Spleen (tissue), 11 donors: ENCODE data around the gene FIZ1. TPM values are rescaled to one million over a fixed set of nuclear protein-coding genes. Genes with fewer than 3 reads are reported as not detected.

Source experiments
- DNase-seq: peaks from one replicate; pipeline ENCODE4 v3.0.0-alpha.2; 2020
- H3K27ac ChIP-seq, 8 donors: fragments of 200-600 bp; sonication (generic) in 7 of 8; 1 replicate in 4 of 8; 2 replicates in 4 of 8; pipeline versions ENCODE4 v1.5.0 to v1.8.0; 2016 to 2021; ENCODE audit warnings: inconsistent platforms in 4 of 8, mild to moderate bottlenecking in 4 of 8, moderate library complexity in 1 of 8
- H3K27me3 ChIP-seq, 7 donors: fragments of 200-600 bp; sonication (generic) in 6 of 7; replicated peaks in 1 of 7; 1 replicate in 4 of 7; 2 replicates in 3 of 7; pipeline versions ENCODE4 v1.5.0 to v1.8.0; 2016 to 2021; ENCODE audit warnings: inconsistent platforms in 3 of 7, mild to moderate bottlenecking in 1 of 7
- H3K36me3 ChIP-seq, 6 donors: fragments of 200-600 bp; sonication (generic) in 5 of 6; 1 replicate in 4 of 6; 2 replicates in 2 of 6; pipeline versions ENCODE4 v1.5.0 to v1.8.0; 2016 to 2021; ENCODE audit warnings: inconsistent platforms in 2 of 6
- H3K4me1 ChIP-seq, 6 donors: fragments of 200-600 bp; sonication (generic) in 5 of 6; 1 replicate in 3 of 6; 2 replicates in 3 of 6; pipeline versions ENCODE4 v1.5.0 to v1.8.0; 2016 to 2021; ENCODE audit warnings: inconsistent platforms in 3 of 6
- H3K4me3 ChIP-seq, 8 donors: fragments of 200-600 bp; sonication (generic) in 7 of 8; 1 replicate in 4 of 8; 2 replicates in 4 of 8; pipeline versions ENCODE4 v1.5.0 to v1.8.0; 2016 to 2021; ENCODE audit warnings: inconsistent platforms in 4 of 8, mild to moderate bottlenecking in 4 of 8, moderate library complexity in 2 of 8
- H3K9me3 ChIP-seq, 8 donors: fragments of 200-600 bp; sonication (generic) in 7 of 8; 1 replicate in 4 of 8; 2 replicates in 4 of 8; pipeline versions ENCODE4 v1.5.0 to v1.8.0; 2016 to 2021; ENCODE audit warnings: inconsistent platforms in 4 of 8
- POLR2A ChIP-seq, 3 donors: fragments of 450-650 bp; IDR thresholded peaks; one replicate each; pipeline ENCODE4 v1.5.1; 2017; ENCODE audit warnings: antibody characterized with exemption in 3 of 3, mild to moderate bottlenecking in 1 of 3
- POLR2AphosphoS5 ChIP-seq, 3 donors: sonication (generic); formaldehyde crosslinking; IDR thresholded peaks; one replicate each; pipeline ENCODE4 v1.5.1; 2017; ENCODE audit warnings: antibody characterized with exemption in 3 of 3
- WGBS, 5 donors: extraction: QIAGEN DNeasy Blood & Tissue Kit in 3 of 5; methylation state at CpG; one replicate each; pipeline versions ENCODE4 v1.1.5 to v1.1.7; 2013 to 2018; 5-methylcytosine and 5-hydroxymethylcytosine counted together
- intact Hi-C: fragments of 100-400 bp; cut with DNase I; formaldehyde crosslinking; loops from one replicate; pipeline ENCODE4 v1.15.0; 2023; ENCODE audit warnings: low total_unique reads
- polyA plus RNA-seq, 3 donors: library from polyadenylated mRNA; stranded (reverse); fragments of 200-250 nt; gene quantifications; one replicate each; pipeline ENCODE4 v1.2.1, GENCODE V29; 2013
- total RNA-seq, 7 donors: library from RNA; depleted of rRNA in 3 of 7; stranded (reverse); fragments of >200 nt in 3 of 7; fragmentation: NEBNext Ultra II Directional in 4 of 7; extraction: Animal tissue kit (Norgen Biotek cat#: 25700) in 4 of 7; gene quantifications; one replicate each; pipeline versions ENCODE4 v1.1.0 to v1.2.1, GENCODE V29; 2016 to 2021
- TF ChIP-seq, protein P1 (sequence below), 11 experiments: fragments of 200-600 bp in 7 of 11; fragments of 450-650 bp in 4 of 11; sonication (generic) in 4 of 11; IDR thresholded peaks in 8 of 11; conservative IDR thresholded peaks in 3 of 11; 1 replicate in 7 of 11; 2 replicates in 4 of 11; pipeline versions ENCODE4 v1.4.0 to v1.8.0; 2016 to 2021; ENCODE audit warnings: antibody characterized with exemption in 11 of 11, inconsistent platforms in 4 of 11, mild to moderate bottlenecking in 1 of 11
- donor health status: healthy with polysubstance abuse.
- donor health status: DM: no; HTN: no; CAD: no; lungs with moderate emphysema.
- donor health status: DM: no; HTN: no; CAD: no.
- donor health status: Bipolar disorder and iron deficiency.
- donor health status: healthy.
- donor health status: DM: no; HTN: no; CAD: no.
- donor health status: DM: yes; HTN: yes; CAD: no.

The FIZ1 gene
- total and polyA plus RNA-seq, 10 donors: 5.1 to 17.3 (median 10.9) TPM

DNA sequence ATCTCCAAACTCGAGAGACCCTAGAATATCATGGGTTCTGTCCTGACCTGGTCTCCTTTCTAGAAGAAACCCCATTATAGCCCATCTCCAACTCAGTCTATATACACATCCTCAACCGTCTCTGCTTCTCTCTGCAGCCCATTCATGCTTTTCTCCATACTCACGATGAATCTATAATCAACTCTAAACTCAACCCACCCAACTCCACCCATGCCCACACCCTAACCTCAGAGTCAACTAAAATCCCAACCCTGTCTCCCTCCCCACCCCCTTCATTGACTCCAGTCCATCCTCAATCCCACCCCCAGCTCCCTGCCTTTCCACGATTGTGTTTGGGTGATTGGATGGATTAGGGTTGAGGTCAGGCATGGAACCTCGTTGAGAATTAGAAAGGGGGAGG is 55.8 kb downstream of the FIZ1 start:
- Histone ChIP-seq H3K27ac (no peak overlapping the region), H3K4me3 (no peak overlapping the region), H3K9me3 (no peaks in the 10 kb centered on the region), H3K36me3 (no peaks in the 10 kb centered on the region), H3K4me1 (peaks cover 0 to 7% (median 0%) of the 10 kb centered on the region in 6 donors), H3K27me3 (peaks cover 0 to 60% (median 9%) of the 10 kb centered on the region in 7 donors)
- intact Hi-C loops: no loop called here
- DNase-seq: no peak
- WGBS, 5 donors: 74 to 80% (median 74%) methylated on average over 5 of the region's 5 CpGs
- TF ChIP-seq, protein P1, sequence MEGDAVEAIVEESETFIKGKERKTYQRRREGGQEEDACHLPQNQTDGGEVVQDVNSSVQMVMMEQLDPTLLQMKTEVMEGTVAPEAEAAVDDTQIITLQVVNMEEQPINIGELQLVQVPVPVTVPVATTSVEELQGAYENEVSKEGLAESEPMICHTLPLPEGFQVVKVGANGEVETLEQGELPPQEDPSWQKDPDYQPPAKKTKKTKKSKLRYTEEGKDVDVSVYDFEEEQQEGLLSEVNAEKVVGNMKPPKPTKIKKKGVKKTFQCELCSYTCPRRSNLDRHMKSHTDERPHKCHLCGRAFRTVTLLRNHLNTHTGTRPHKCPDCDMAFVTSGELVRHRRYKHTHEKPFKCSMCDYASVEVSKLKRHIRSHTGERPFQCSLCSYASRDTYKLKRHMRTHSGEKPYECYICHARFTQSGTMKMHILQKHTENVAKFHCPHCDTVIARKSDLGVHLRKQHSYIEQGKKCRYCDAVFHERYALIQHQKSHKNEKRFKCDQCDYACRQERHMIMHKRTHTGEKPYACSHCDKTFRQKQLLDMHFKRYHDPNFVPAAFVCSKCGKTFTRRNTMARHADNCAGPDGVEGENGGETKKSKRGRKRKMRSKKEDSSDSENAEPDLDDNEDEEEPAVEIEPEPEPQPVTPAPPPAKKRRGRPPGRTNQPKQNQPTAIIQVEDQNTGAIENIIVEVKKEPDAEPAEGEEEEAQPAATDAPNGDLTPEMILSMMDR (IDR thresholded peaks at IDR 0.05 in 8 of 11, conservative IDR thresholded peaks at IDR 0.05 in 3 of 11): no peak
- TF ChIP-seq POLR2A (IDR thresholded peaks at IDR 0.05): no peak
- no peak for TF ChIP-seq POLR2AphosphoS5 (IDR thresholded peaks at IDR 0.05)

DNA sequence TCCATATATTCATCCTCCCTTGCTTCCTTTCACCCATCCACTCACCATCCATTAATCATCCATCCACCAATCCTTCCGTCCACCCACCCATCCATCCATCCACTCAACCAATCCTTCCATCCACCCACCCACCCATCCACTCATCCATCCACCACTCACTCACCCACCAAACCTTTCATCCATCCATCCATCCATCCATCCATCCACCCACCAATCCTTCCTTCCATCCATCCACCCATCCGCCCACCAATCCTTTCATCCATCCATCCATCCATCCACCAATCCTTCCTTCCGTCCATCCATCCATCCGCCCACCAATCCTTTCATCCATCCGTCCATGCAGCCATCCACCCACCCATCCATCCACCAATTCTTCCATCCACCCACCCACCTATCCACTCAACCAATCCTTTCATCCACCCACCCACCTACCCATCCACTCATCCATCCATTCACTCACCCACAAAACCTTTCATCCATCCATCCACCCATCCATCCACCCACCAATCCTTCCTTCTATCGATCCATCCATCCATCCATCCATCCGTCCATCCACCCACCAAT is 56.9 kb downstream of the FIZ1 start:
- Histone ChIP-seq H3K4me1 (peaks cover 0 to 5% (median 0%) of the 10 kb centered on the region in 6 donors), H3K27ac (no peak overlapping the region), H3K4me3 (no peak overlapping the region), H3K36me3 (no peaks in the 10 kb centered on the region), H3K27me3 (peaks cover 0 to 48% (median 6%) of the 10 kb centered on the region in 7 donors), H3K9me3 (no peaks in the 10 kb centered on the region)
- intact Hi-C loops: no loop called here
- DNase-seq: no peak
- 87 to 98% (median 91%) methylated on average over 7 of the region's 7 CpGs for WGBS, 5 donors
- no peak for TF ChIP-seq POLR2AphosphoS5 (IDR thresholded peaks at IDR 0.05)
- no peak for TF ChIP-seq POLR2A (IDR thresholded peaks at IDR 0.05)
- TF ChIP-seq, protein P1 (IDR thresholded peaks at IDR 0.05 in 8 of 11, conservative IDR thresholded peaks at IDR 0.05 in 3 of 11): no peak

Other genes starting within 250 kb of the FIZ1 start
- 1 to 10 TPM in 1 of 7 donors, under 1 TPM in 4, not detected in 2; 0.30 to 1.6 (median 0.63) TPM for gene COX6B2, start 244.8 kb downstream of the FIZ1 start, total RNA-seq
- under 1 TPM in 2 of 3 donors, not detected in 1; 0.06 to 0.08 TPM for gene COX6B2, start 244.8 kb downstream of the FIZ1 start, polyA plus RNA-seq
- not detected for gene GARIN5B, start 236.3 kb downstream of the FIZ1 start, total RNA-seq
- gene GARIN5B, start 236.3 kb downstream of the FIZ1 start, polyA plus RNA-seq: not detected
- gene IL11, start 229.1 kb downstream of the FIZ1 start, total RNA-seq: under 1 TPM in 1 of 7 donors, not detected in 6; 0.23 TPM
- gene IL11, start 229.1 kb downstream of the FIZ1 start, polyA plus RNA-seq: under 1 TPM in 2 of 3 donors, not detected in 1; 0.04 to 0.06 TPM
- gene TMEM190, start 222.7 kb downstream of the FIZ1 start, total RNA-seq: not detected
- gene TMEM190, start 222.7 kb downstream of the FIZ1 start, polyA plus RNA-seq: under 1 TPM in 1 of 3 donors, not detected in 2; 0.20 TPM
- 1 to 10 TPM; 3.7 to 8.8 (median 5.0) TPM for gene TMEM238, start 215.2 kb downstream of the FIZ1 start, total RNA-seq
- gene TMEM238, start 215.2 kb downstream of the FIZ1 start, polyA plus RNA-seq: under 1 TPM in 2 of 3 donors, not detected in 1; 0.17 to 0.32 TPM
- gene RPL28, start 213.6 kb downstream of the FIZ1 start, total RNA-seq: 1,000 to 10,000 TPM in 5 of 7 donors, 100 to 1,000 TPM in 2; 581 to 2,029 (median 1,447) TPM
- 1,000 to 10,000 TPM; 3,566 to 4,833 (median 4,082) TPM for gene RPL28, start 213.6 kb downstream of the FIZ1 start, polyA plus RNA-seq
- 10 to 100 TPM; 14.4 to 40.8 (median 23.8) TPM for gene UBE2S, start 191.7 kb downstream of the FIZ1 start, total RNA-seq
- gene UBE2S, start 191.7 kb downstream of the FIZ1 start, polyA plus RNA-seq: 10 to 100 TPM in 2 of 3 donors, 1 to 10 TPM in 1; 4.9 to 18.7 (median 11.8) TPM
- gene SHISA7, start 156.2 kb downstream of the FIZ1 start, total RNA-seq: under 1 TPM in 1 of 7 donors, not detected in 6; 0.27 TPM
- gene SHISA7, start 156.2 kb downstream of the FIZ1 start, polyA plus RNA-seq: under 1 TPM in 1 of 3 donors, not detected in 2; 0.03 TPM
- gene ISOC2, start 137.9 kb downstream of the FIZ1 start, total RNA-seq: 10 to 100 TPM; 38.6 to 85.0 (median 54.5) TPM
- 10 to 100 TPM; 55.6 to 98.7 (median 64.5) TPM for gene ISOC2, start 137.9 kb downstream of the FIZ1 start, polyA plus RNA-seq
- gene C19orf85, start 134.8 kb downstream of the FIZ1 start, total RNA-seq: not detected
- gene C19orf85, start 134.8 kb downstream of the FIZ1 start, polyA plus RNA-seq: not detected
- gene ZNF628, start 122.9 kb downstream of the FIZ1 start, total RNA-seq: 10 to 100 TPM in 3 of 7 donors, 1 to 10 TPM in 4; 4.4 to 13.6 (median 9.7) TPM
- 1 to 10 TPM; 1.4 to 8.2 (median 1.7) TPM for gene ZNF628, start 122.9 kb downstream of the FIZ1 start, polyA plus RNA-seq
- gene NAT14, start 114.3 kb downstream of the FIZ1 start, total RNA-seq: 10 to 100 TPM in 1 of 7 donors, 1 to 10 TPM in 6; 1.9 to 10.3 (median 6.9) TPM
- 10 to 100 TPM; 13.8 to 17.7 (median 15.5) TPM for gene NAT14, start 114.3 kb downstream of the FIZ1 start, polyA plus RNA-seq
- 10 to 100 TPM; 11.0 to 30.6 (median 24.1) TPM for gene SSC5D, start 111.1 kb downstream of the FIZ1 start, total RNA-seq
- 1 to 10 TPM in 2 of 3 donors, under 1 TPM in 1; 0.61 to 7.4 (median 2.5) TPM for gene SSC5D, start 111.1 kb downstream of the FIZ1 start, polyA plus RNA-seq
- not detected for gene SBK2, start 62.4 kb downstream of the FIZ1 start, total RNA-seq
- gene SBK2, start 62.4 kb downstream of the FIZ1 start, polyA plus RNA-seq: not detected
- not detected for gene SBK3, start 54.0 kb downstream of the FIZ1 start, total RNA-seq
- not detected for gene SBK3, start 54.0 kb downstream of the FIZ1 start, polyA plus RNA-seq
- 10 to 100 TPM in 2 of 7 donors, 1 to 10 TPM in 4, under 1 TPM in 1; 0.72 to 10.6 (median 6.5) TPM for gene ZNF579, start 18.7 kb downstream of the FIZ1 start, total RNA-seq
- gene ZNF579, start 18.7 kb downstream of the FIZ1 start, polyA plus RNA-seq: 1 to 10 TPM; 2.8 to 6.9 (median 3.4) TPM
- gene ZNF524, start 771 bp upstream of the FIZ1 start, total RNA-seq: 10 to 100 TPM; 19.7 to 42.5 (median 23.9) TPM
- 10 to 100 TPM; 33.3 to 57.8 (median 39.2) TPM for gene ZNF524, start 771 bp upstream of the FIZ1 start, polyA plus RNA-seq
- 10 to 100 TPM; 12.2 to 23.3 (median 17.8) TPM for gene ZNF865, start 6.1 kb upstream of the FIZ1 start, total RNA-seq
- gene ZNF865, start 6.1 kb upstream of the FIZ1 start, polyA plus RNA-seq: 10 to 100 TPM in 1 of 3 donors, 1 to 10 TPM in 2; 4.8 to 10.4 (median 5.3) TPM
- 1 to 10 TPM; 4.0 to 10.0 (median 7.1) TPM for gene ZNF784, start 25.0 kb upstream of the FIZ1 start, total RNA-seq
- gene ZNF784, start 25.0 kb upstream of the FIZ1 start, polyA plus RNA-seq: 1 to 10 TPM; 3.3 to 7.6 (median 5.6) TPM
- 10 to 100 TPM; 25.4 to 58.7 (median 31.7) TPM for gene ZNF580, start 41.5 kb upstream of the FIZ1 start, total RNA-seq
- gene ZNF580, start 41.5 kb upstream of the FIZ1 start, polyA plus RNA-seq: 10 to 100 TPM; 18.9 to 36.7 (median 33.3) TPM
- gene ZNF581, start 44.1 kb upstream of the FIZ1 start, total RNA-seq: 10 to 100 TPM; 21.4 to 34.9 (median 27.2) TPM
- gene ZNF581, start 44.1 kb upstream of the FIZ1 start, polyA plus RNA-seq: 10 to 100 TPM; 39.8 to 46.5 (median 43.6) TPM
- 10 to 100 TPM; 11.9 to 23.4 (median 14.4) TPM for gene CCDC106, start 48.7 kb upstream of the FIZ1 start, total RNA-seq
- gene CCDC106, start 48.7 kb upstream of the FIZ1 start, polyA plus RNA-seq: 10 to 100 TPM; 26.7 to 40.1 (median 37.8) TPM
- gene U2AF2, start 55.5 kb upstream of the FIZ1 start, total RNA-seq: 100 to 1,000 TPM; 109 to 218 (median 176) TPM
- gene U2AF2, start 55.5 kb upstream of the FIZ1 start, polyA plus RNA-seq: 100 to 1,000 TPM in 1 of 3 donors, 10 to 100 TPM in 2; 67.2 to 190 (median 85.5) TPM
- 100 to 1,000 TPM; 100 to 166 (median 129) TPM for gene EPN1, start 75.7 kb upstream of the FIZ1 start, total RNA-seq
- gene EPN1, start 75.7 kb upstream of the FIZ1 start, polyA plus RNA-seq: 100 to 1,000 TPM in 1 of 3 donors, 10 to 100 TPM in 2; 36.8 to 115 (median 42.6) TPM
- gene NLRP9, start 138.9 kb upstream of the FIZ1 start, total RNA-seq: not detected
- not detected for gene NLRP9, start 138.9 kb upstream of the FIZ1 start, polyA plus RNA-seq
- gene RFPL4A, start 159.6 kb upstream of the FIZ1 start, total RNA-seq: not detected
- not detected for gene RFPL4A, start 159.6 kb upstream of the FIZ1 start, polyA plus RNA-seq
- gene RFPL4AL1, start 169.6 kb upstream of the FIZ1 start, total RNA-seq: not detected
- not detected for gene RFPL4AL1, start 169.6 kb upstream of the FIZ1 start, polyA plus RNA-seq
- under 1 TPM in 2 of 7 donors, not detected in 5; 0.13 to 0.22 TPM for gene NLRP11, start 232.5 kb upstream of the FIZ1 start, total RNA-seq
- gene NLRP11, start 232.5 kb upstream of the FIZ1 start, polyA plus RNA-seq: under 1 TPM in 2 of 3 donors, not detected in 1; 0.03 to 0.08 TPM
- under 1 TPM in 3 of 7 donors, not detected in 4; 0.07 to 0.46 (median 0.34) TPM for gene NLRP4, start 237.0 kb upstream of the FIZ1 start, total RNA-seq
- gene NLRP4, start 237.0 kb upstream of the FIZ1 start, polyA plus RNA-seq: 1 to 10 TPM in 1 of 3 donors, under 1 TPM in 1, not detected in 1; 0.04 to 1.1 TPM